Kidney tubule cell (primary cell): Measurements from ENCODE around the gene RBCK1.

Experiments used
- DNase-seq: peaks from one replicate; pipeline ENCODE4 v3.0.0-alpha.2; 2018; ENCODE audit warnings: low spot score

The RBCK1 gene

GRCh38 chr20:399182-399707 lies 8.9 kb upstream of the RBCK1 start:
- DNase-seq, result no peak

GRCh38 chr20:400128-400453 lies 8.0 kb upstream of the RBCK1 start:
- peak; percentile 59 for DNase-seq

GRCh38 chr20:400454-401275 lies 7.4 kb upstream of the RBCK1 start:
- no peak for DNase-seq

- DNase-seq, result peak; percentile 100
Observed at GRCh38 chr20:401682-402495, 6.2 kb upstream of the RBCK1 start.

DNA sequence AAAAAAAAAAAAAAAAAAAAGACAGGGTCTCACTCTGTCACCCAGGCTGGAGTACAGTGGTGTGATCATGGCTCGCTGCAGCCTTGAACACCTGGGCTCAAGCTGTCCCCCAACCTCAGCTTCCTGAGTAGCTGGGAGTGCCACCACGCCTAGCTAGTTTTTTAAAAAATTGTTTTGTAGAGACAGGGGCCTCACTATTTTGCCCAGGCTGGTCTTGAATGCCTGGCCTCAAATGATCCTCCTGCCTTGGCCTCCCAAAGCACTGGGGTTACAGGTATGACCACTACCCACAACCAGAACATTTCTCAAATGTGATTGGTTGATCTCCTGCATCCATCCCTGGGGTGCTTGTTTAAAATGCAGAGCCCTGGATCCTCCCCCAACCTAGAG lies 5.6 kb upstream of the RBCK1 start:
- DNase-seq, result no peak

DNA sequence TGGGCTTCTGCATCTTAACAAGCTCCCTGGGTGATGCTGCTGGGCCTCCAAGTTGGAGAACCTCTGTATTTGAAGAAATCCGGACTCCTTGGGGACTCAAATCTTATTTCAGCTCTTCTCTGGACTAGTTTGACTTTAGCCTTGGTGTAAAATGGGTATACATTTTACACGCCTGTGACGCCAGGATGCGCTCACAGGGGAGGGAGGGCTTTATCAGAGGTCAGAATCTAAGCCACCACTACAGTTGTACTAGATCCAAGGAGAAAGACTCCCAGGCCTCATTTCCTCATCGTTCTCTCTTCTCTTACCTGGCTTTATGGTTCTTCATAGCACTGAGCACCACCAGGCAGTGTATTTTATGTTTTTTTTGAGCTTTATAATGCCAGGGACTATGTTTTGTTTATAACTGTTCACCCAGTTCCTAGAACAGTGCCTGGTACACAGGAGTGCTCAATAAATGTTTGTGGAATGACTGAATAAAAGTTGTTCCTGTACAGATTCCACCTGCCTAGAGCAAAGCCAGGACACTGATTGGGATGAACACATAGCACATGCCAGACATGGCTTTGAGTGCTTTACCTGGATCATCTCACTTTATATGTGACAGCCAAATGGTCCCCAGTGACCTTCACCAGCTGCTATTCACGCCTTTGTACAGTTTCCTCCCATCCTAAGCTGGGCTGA lies 5.1 kb upstream of the RBCK1 start:
- DNase-seq, result no peak

- DNase-seq, result no peak
Observed at GRCh38 chr20:403582-403957, 4.5 kb upstream of the RBCK1 start.

GRCh38 chr20:404088-404487 lies 4.0 kb upstream of the RBCK1 start:
- DNase-seq, result no peak

DNA sequence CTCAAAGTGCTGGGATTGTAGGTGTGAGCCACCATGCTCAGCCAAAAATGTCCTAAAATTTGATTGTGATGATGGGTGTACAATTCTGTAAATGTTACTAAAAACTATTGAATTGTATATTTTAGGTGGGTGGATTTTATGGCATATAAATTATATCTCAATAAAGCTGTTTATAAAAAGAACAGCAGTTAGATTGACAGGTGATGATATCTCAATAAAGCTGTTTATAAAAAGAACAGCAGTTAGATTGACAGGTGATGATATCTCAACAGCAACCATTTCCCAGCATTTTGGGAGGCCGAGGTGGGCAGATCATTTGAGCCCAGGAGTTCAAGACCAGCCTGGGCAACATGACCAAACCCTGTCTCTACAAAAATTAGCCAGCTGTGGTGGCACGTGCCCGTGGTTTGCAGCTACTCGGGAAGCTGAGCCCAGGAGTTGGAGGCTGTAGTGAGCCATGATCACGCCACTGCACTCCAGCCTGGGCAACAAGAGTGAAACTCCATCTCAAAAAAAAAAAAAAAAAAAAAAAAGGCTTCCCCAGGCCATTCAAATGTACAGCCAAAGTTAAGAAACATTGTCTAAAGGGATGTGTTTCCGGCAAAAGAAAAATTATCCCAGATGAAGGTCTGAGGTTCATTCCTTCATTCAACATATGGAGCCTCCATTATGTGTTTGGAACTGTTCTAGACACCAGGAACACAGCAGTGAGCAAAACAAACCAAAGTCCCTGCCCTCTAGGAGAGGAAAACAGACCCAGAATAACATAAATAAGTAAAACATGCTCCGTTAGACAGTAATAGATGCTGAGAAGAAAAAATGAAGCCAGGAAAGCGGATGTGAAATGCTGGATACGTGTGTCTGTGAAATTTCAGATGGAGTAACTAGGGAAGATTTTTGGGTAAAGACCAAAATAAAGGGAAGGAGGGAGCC lies 1.6 kb upstream of the RBCK1 start:
- no peak for DNase-seq

DNA sequence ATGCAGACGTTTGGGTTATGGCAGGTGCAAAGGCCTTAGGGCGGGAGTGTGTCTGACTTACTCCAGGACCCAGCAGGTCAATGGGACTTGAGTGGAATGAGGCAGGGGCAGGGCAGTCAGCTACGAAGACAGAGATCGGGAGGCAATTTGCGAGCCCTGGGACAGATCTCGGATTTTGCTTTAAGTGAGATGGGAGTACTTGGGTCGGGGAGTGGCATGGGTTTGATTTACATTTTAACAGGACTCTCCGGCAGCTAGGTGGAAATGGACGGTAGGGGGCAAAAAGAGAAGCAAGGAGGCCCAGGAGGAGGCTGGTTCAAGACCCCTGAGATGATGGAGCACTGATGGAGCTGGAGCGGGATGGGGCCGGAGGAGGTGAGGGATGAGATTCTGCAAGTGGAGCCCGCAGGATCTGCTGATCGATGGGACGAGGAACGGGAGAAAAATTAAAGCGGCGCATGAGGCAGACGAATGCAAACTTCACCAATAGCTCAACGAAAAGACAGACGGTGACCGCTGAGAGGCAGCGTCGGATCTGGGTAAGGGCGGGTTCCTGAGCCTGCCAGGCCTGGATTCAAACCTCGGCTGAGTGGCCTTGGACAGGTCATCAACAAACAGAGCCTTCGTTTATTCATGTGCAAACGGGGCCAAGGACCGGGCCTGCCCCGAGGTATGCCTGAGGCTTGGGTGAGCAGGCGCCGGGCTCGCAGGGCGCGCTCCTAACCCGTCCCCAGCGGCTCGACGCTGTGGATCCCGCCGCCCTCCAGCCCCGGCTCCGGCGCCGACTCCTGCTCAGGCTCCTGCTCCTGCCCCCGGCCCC lies 756 bp upstream of the RBCK1 start:
- DNase-seq, result peak; percentile 88

- DNase-seq, result peak; percentile 29
Observed at GRCh38 chr20:408843-409696, 971 bp downstream of the RBCK1 start.

DNA sequence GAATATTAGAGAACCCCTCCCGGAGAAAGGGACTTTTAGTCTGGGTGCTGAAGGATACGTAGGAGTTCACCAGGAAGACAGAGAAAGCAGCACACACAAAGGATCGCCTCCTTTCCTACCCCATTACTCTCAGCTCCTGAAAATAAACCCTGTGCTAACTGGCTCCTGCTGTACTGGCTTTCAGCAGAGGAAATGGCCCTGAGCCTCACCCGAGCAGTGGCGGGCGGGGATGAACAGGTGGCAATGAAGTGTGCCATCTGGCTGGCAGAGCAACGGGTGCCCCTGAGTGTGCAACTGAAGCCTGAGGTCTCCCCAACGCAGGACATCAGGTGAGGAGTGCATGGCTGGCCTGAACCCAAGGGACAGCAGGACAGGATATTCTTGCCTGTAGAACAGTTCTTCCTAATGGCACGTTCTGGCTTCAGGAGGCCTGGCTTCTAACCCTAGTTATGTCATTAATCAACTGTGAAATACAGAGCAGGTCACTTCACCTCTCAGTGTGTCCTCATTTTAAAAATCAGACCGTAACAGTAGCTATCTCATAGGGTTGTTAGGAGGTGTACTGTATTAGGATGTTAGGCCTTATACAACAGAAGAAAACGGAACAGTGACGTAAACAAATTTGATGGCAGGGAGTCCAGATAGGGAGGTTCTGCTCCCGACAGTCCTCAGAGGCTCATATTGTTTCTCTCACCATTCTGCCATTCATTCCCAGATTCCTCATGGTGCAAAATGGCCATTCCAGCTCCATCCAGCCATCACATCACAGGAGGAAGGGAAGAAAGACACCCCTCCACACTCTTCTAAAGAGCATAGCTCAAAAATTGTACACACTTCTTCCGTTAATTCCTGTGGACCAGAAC lies 1.8 kb downstream of the RBCK1 start:
- no peak for DNase-seq

GRCh38 chr20:412081-412480 lies 4.0 kb downstream of the RBCK1 start:
- no peak for DNase-seq

GRCh38 chr20:414161-414560 lies 6.1 kb downstream of the RBCK1 start:
- no peak for DNase-seq

DNA sequence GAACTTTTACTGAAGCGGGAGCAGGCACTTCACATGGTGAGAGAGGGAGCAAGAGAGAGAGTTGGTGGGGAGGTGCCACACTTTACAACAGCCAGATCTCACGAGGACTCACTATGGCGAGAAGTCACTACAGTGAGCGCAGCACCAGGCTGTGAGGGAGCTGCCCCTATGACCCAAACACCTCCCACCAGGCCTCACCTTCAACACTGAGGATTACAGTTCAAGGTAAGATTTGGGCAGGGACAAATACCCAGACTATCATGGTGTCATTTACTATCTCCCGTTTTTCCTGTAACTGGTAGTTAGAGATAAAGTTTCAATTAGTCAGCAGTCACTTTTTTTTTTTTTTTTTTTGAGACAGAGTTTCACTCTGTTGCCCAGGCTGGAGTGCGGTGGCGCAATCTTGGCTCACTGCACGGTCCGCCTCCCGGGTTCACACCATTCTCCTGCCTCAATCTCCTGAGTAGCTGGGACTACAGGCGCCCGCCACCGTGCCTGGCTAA lies 7.8 kb downstream of the RBCK1 start:
- DNase-seq, result peak; percentile 38

- DNase-seq, result no peak
Observed at GRCh38 chr20:416950-417800, 9.1 kb downstream of the RBCK1 start.

- DNase-seq, result no peak
Observed at GRCh38 chr20:417801-418342, 9.8 kb downstream of the RBCK1 start.
